ENCODE data around the gene RLN1.
"Not testable (repeated sequence)": the region's sequence is repeated elsewhere in the genome, so short reads cannot be mapped to it uniquely, and the experiment has no call there.

Gene RLN1, protein sequence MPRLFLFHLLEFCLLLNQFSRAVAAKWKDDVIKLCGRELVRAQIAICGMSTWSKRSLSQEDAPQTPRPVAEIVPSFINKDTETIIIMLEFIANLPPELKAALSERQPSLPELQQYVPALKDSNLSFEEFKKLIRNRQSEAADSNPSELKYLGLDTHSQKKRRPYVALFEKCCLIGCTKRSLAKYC

DNA sequence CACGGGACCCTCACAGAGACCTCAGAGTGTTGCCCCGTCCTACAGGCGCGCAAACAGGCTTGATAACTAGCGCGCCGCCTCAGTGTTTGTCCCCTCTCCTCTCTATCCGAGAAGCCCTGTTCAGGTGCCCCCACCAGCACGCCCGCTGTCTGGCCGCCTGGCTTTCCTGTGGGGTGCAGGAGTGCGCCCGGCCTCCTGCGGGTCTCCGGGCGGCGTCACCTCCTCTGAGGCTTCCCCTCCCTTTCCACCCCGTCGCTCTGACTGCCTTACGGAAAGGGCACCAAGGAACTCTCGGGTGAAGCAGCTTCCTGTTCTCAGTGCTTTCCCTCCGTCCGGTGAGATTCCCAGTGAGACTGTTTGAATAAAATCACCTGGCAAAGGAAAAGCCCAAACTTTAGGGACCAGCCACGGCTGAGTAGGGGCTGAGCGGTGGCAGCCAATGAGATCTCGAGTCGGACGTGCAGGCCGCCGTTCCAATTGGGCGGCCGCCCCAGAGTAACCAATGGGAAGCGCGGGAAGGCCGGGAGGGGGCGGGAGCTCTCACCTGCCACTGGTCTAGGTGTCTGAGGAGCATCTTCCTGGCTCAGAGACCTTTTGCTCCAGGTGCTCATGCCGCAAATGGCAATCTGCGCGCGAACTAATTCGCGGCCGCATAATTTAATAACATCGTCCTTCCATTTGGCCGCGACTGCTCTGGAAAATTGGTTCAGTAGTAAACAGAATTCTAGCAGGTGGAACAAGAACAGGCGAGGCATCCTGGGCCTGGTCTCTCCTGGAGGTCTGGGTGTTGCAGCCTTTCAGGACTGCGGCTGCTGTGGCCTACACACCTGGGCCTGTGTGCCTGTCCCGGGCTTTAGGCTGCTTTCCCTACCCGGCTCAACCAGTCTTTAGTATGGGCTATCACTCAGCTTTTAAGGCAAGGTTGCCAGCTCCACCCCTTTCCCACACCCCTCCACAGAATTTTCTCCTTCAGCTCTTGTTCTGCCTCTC is at the start of gene RLN1:
Gene RLN1, minus strand, starts transcription at position 885 of the 990 bp plus-strand sequence. Its CDS starts 130 bp downstream, at position 755.
- not testable (repeated sequence) for H3K4me3 ChIP-seq (ENCODE audit: low read depth, low read length); DNase-seq (ENCODE audit: low read depth)

DNA sequence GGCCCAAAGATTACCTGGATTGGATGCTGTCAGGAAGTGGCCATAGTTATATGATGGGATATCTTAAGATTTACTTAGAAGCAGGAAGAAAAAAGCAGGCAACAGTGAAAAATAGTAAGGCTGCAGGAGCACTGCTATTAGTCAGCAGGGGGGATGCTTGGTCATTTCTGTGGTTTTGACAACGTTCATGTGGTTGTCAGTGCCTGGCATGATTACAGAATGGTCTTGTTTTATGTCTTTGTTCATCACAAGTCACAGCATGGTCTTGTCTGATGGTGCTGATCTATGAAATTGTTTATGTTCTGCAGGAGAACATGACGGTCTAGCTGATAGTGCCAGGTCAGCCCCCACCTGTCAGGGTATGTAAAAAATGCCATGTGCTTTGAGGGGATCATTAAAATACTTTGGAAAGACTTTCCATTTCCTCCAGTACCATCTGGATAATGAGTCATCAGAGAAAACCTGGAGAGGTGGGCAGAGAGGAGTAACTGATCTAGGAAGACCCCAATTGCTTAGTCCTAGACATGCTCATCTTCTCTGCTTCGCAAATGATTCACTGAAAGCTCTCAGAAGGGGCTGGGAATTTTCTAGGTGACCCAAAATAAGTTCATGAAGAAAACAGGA is 49.5 kb upstream of the RLN1 start:
- DNase-seq (ENCODE audit: low read depth), result peak; percentile 97

DNA sequence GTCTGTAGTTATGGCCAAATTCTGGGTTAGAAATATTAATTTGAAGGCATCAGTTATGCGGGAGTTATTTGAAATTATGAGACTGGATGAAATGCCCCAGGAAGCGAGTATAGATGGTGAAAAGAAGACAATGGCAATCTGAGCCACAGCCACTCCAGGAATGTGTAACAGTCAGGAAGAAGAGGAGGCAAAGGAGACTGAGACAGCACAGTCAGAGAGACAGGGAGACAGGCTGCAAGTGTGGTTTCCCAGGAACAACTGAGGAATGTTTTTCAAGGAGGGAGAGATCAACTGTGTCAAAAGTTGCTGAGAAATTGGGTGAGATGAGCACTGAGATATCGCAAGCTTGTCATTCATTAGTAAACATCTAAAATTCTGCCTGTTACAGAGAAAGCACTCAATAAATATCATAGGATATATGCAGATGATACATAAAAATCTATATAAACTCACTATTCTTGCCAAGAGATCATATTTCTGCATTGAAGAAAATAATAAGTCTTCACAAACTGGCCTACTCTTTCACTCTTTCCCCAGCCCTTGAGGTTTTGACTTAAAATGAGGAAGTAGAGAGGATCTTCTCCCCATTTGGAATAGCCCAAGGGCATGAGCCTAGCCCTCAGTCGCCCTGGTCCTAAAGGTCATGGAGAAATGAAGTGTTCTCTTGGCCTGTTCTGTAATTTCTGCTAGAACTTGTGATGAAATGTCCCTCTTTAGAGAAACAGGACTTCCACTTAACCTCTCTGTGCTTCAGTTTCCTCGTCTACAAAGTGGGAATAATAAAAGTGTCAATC is 48.5 kb upstream of the RLN1 start:
- DNase-seq (ENCODE audit: low read depth), result peak; percentile 75
- H3K4me3 ChIP-seq (ENCODE audit: low read depth, low read length), result no peak overlapping the region
- TF ChIP-seq, protein P1, sequence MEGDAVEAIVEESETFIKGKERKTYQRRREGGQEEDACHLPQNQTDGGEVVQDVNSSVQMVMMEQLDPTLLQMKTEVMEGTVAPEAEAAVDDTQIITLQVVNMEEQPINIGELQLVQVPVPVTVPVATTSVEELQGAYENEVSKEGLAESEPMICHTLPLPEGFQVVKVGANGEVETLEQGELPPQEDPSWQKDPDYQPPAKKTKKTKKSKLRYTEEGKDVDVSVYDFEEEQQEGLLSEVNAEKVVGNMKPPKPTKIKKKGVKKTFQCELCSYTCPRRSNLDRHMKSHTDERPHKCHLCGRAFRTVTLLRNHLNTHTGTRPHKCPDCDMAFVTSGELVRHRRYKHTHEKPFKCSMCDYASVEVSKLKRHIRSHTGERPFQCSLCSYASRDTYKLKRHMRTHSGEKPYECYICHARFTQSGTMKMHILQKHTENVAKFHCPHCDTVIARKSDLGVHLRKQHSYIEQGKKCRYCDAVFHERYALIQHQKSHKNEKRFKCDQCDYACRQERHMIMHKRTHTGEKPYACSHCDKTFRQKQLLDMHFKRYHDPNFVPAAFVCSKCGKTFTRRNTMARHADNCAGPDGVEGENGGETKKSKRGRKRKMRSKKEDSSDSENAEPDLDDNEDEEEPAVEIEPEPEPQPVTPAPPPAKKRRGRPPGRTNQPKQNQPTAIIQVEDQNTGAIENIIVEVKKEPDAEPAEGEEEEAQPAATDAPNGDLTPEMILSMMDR (conservative IDR thresholded peaks at IDR 0.05; ENCODE audit: low read depth, low read length), result no peak

More for the DNA sequence above, 49.5 kb upstream of the RLN1 start:
- H3K4me3 ChIP-seq (ENCODE audit: low read depth, low read length), result no peak overlapping the region
- TF ChIP-seq, protein P1 (conservative IDR thresholded peaks at IDR 0.05; ENCODE audit: low read depth, low read length), result no peak

DNA sequence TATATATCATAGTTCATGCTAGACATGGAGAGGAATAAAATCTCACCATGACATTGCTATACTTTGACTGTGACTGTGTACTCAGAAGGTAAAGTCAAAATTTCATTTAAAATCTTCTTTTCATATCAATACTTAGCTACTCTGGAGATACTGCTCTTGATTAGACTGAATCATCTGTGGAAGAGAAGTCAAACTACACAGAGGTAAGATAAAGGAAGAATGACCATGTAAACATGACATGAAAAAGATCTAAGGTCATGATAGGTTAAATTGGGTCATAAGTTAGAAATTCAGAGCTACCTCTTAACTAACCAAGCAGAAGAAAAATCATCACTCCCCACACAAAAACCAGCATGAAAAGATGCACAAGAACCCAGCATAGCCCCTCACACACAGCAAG is 44.8 kb upstream of the RLN1 start:
- TF ChIP-seq, protein P1 (conservative IDR thresholded peaks at IDR 0.05; ENCODE audit: low read depth, low read length), result no peak
- no peak for DNase-seq (ENCODE audit: low read depth)
- no peak overlapping the region for H3K4me3 ChIP-seq (ENCODE audit: low read depth, low read length)

DNA sequence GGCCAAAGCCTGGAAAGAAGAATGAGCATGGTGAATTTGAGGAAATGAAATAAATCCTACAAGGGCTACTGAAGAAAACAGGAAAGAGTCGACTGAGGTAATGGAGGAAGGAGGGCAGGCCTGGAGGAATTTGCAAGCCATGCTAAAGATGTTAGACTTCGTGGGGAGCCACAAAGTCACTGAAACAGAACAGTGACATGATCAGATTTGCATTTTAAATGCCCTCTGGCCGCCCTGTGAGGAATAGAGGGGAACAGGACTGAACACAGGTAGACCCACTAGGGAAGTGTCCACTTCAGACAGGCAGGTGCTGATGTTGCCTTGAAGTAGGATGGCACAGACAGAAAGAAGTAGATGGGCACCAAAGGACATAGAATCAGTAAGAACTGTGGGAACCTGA is 42.8 kb upstream of the RLN1 start:
- no peak overlapping the region for H3K4me3 ChIP-seq (ENCODE audit: low read depth, low read length)
- TF ChIP-seq, protein P1 (conservative IDR thresholded peaks at IDR 0.05; ENCODE audit: low read depth, low read length), result no peak
- no peak for DNase-seq (ENCODE audit: low read depth)

DNA sequence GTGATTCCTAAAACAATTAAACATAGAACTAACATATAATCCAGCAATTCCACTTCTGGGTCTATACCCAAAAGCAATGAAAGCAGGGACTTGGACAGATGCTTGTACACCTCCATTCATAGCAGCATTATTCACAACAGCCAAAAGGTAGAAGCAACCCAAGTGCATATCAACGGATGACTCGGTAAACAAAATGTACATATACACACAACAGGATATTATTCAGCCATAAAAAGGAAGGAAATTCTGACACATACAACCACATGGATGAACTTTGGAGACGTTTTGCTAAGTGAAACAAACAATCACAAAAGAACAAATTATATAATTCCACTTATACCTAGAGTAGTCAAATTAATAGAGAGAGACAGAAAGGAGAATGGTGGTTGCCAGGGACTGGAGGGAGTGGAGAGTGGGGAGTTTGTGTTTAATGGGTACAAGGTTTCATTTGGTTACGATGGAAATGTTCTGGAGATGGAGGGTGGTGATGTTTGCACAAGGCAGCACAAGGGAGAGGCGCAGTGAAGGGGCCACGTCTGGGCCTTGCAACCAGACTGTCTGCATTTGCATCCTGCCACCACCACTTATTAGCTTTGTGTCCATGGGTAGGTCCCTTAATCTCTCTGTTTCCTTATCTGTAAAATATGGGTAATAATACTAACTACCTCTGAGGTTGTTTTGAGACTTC is 36.3 kb upstream of the RLN1 start:
- no peak overlapping the region for H3K4me3 ChIP-seq (ENCODE audit: low read depth, low read length)
- DNase-seq (ENCODE audit: low read depth), result peak; percentile 9
- TF ChIP-seq, protein P1 (conservative IDR thresholded peaks at IDR 0.05; ENCODE audit: low read depth, low read length), result no peak

Measured in choroid plexus epithelial cell (primary cell).